IPS DF 6.9 (cell line): ENCODE data around the gene TMTC2.

Experiments used
- DNase-seq: peaks from one replicate; pipeline ENCODE4 v3.0.0-alpha.2; 2013; ENCODE audit warnings: low read depth, low spot score
- H3K27ac ChIP-seq: one replicate; pipeline ENCODE4 v1.5.1; 2013; ENCODE audit warnings: low read length, control low read depth
- H3K27me3 ChIP-seq: 2 replicates; pipeline ENCODE4 v1.6.1; 2013; ENCODE audit warnings: mild to moderate bottlenecking, low read length; ENCODE audit not compliant: control insufficient read depth, insufficient read depth
- H3K36me3 ChIP-seq: 2 replicates; pipeline ENCODE4 v1.6.1; 2013; ENCODE audit warnings: low read length; ENCODE audit not compliant: control insufficient read depth, insufficient read depth
- H3K4me1 ChIP-seq: 2 replicates; pipeline ENCODE4 v1.6.1; 2013; ENCODE audit warnings: low read length; ENCODE audit not compliant: control insufficient read depth, insufficient read depth
- H3K4me3 ChIP-seq: 2 replicates; pipeline ENCODE4 v1.5.1; 2013; ENCODE audit warnings: mild to moderate bottlenecking, low read length
- H3K9me3 ChIP-seq: 2 replicates; pipeline ENCODE4 v1.6.1; 2013; ENCODE audit warnings: low read length, inconsistent platforms; ENCODE audit not compliant: control insufficient read depth, insufficient read depth
- WGBS: extraction: QIAGEN DNeasy Blood & Tissue Kit; methylation state at CpG from one replicate; pipeline ENCODE4 v1.1.7; 2013; ENCODE audit warnings: mixed read lengths, missing lambda C conversion rate; ENCODE audit not compliant: insufficient read length, insufficient coverage; 5-methylcytosine and 5-hydroxymethylcytosine counted together

The TMTC2 gene

DNA sequence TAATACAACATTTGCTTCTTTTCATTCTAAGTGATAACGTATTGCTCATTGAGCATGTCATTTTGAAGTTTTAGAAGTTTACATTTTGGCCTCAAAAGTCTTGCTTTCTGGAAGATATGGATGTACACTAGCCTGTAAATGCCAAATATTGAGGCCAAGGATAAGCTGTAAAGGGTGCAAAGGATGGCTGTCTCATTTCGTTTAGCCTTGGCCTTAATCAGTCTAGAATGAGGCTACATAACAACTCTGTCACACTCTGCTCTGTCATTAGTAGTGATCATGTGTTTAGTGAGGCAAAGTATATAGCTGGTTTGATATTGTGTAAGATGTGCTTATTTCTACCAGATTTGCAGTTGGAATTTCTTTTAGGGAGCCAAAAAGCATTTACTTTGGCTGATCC, 344.5 kb downstream of the TMTC2 start:
- no peaks in the 10 kb centered on the region for H3K27me3 ChIP-seq
- DNase-seq = no peak
- H3K9me3 ChIP-seq = no peaks in the 10 kb centered on the region
- no CpG with 5 or more reads among the region's 2 CpGs for WGBS
- H3K27ac ChIP-seq = no peak overlapping the region
- H3K4me3 ChIP-seq = no peak overlapping the region
- no peaks in the 10 kb centered on the region for H3K36me3 ChIP-seq
- no peaks in the 10 kb centered on the region for H3K4me1 ChIP-seq

DNA sequence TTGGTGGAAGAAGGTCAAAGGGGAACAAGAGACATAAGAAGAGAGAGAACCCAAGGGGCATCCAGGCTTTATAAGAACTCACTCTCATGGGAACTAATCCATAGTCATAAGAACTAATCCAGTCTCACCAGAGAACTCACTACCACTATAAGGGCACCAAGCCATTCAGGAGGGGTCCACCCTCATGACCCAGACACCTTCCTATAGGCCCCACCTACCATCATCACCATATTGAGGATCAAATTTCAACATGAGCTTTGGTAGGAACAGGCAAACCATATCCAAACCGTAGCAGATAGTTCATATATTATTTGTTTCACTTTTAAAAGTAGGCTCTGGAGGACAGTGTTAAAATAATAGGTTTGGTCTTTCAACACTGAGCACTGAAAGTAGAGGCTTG, 350.1 kb downstream of the TMTC2 start:
- Histone ChIP-seq H3K9me3 (no peaks in the 10 kb centered on the region), H3K27ac (no peak overlapping the region), H3K4me1 (no peaks in the 10 kb centered on the region), H3K27me3 (no peaks in the 10 kb centered on the region), H3K4me3 (no peak overlapping the region), H3K36me3 (no peaks in the 10 kb centered on the region)
- no CpG with 5 or more reads among the region's 1 CpG for WGBS
- DNase-seq = no peak

DNA sequence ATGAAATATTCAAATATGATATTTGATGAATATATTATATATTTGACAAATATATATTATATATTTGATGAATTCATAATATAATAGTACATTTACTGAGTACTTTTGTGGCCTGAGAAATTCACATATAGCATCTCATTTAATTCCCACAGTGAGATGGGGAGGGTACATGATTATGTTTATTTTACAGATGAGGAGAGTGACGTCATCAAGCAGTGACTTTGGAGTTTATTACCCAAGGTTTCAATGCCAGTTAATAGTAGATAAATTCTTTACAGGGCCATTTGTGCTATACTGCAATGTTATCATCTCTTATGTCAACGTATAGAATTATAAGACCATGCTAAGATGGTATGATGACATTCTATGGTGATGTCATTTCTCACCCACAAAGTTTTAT, 352.7 kb downstream of the TMTC2 start:
- no CpG with 5 or more reads among the region's 2 CpGs for WGBS
- no peaks in the 10 kb centered on the region for H3K9me3 ChIP-seq
- no peak overlapping the region for H3K4me3 ChIP-seq

DNA sequence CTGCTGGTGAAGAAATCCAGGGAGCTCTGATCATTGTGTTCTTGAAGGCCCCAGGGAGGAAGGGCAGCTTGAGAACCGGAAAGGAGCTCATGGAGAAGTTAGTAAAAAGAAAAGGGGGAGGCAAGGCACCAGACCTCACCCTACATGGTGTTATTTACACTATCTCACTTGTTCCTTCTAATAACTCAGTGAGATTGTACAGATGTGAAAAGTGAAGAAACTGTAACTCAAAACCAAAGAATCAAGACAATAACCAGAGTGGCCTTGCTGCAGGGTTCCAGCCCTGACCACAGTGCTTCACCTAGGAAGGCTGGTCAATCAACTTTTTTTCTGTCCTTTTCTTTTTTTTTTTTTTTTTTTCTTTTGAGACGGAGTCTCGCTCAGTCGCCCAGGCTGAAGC, 353.6 kb downstream of the TMTC2 start:
- no peaks in the 10 kb centered on the region for H3K36me3 ChIP-seq
- DNase-seq = no peak
- no peaks in the 10 kb centered on the region for H3K27me3 ChIP-seq
- H3K4me3 ChIP-seq = no peak overlapping the region
- peaks cover 2% of the 10 kb centered on the region; the same call in 1 of the 2 replicates for H3K4me1 ChIP-seq
- whole genome bisulfite sequencing = no CpG with 5 or more reads among the region's 4 CpGs
- H3K9me3 ChIP-seq = no peaks in the 10 kb centered on the region
- no peak overlapping the region for H3K27ac ChIP-seq

More for the DNA sequence above, 352.7 kb downstream of the TMTC2 start:
- no peaks in the 10 kb centered on the region for H3K27me3 ChIP-seq
- peaks cover 2% of the 10 kb centered on the region; the same call in 1 of the 2 replicates for H3K4me1 ChIP-seq
- H3K27ac ChIP-seq = no peak overlapping the region
- no peak for DNase-seq
- no peaks in the 10 kb centered on the region for H3K36me3 ChIP-seq

DNA sequence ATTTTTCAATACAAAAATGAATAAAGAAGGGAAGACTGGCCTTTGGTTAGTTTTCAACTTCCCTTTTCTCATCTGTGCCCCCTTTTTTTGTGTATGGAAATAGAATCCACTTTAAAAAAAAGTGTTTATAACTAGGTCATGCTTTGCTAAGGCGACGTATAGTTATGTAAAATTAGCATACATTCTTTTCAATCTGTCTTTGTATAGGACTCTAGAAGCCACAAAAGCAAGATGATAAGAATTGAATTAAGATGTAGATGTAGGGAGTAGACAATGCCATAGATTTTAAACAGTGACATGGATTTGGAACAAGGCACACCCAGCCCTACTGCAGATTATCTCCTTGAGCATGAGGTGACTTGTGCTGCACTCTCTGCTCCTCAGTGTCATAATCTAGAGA, 354.3 kb downstream of the TMTC2 start:
- no peak for DNase-seq
- no peak overlapping the region for H3K4me3 ChIP-seq
- H3K36me3 ChIP-seq = no peaks in the 10 kb centered on the region
- H3K27ac ChIP-seq = no peak overlapping the region
- H3K9me3 ChIP-seq = no peaks in the 10 kb centered on the region
- no peaks in the 10 kb centered on the region for H3K27me3 ChIP-seq
- H3K4me1 ChIP-seq = peaks cover 2% of the 10 kb centered on the region; the same call in 1 of the 2 replicates
- WGBS = no CpG with 5 or more reads among the region's 2 CpGs

DNA sequence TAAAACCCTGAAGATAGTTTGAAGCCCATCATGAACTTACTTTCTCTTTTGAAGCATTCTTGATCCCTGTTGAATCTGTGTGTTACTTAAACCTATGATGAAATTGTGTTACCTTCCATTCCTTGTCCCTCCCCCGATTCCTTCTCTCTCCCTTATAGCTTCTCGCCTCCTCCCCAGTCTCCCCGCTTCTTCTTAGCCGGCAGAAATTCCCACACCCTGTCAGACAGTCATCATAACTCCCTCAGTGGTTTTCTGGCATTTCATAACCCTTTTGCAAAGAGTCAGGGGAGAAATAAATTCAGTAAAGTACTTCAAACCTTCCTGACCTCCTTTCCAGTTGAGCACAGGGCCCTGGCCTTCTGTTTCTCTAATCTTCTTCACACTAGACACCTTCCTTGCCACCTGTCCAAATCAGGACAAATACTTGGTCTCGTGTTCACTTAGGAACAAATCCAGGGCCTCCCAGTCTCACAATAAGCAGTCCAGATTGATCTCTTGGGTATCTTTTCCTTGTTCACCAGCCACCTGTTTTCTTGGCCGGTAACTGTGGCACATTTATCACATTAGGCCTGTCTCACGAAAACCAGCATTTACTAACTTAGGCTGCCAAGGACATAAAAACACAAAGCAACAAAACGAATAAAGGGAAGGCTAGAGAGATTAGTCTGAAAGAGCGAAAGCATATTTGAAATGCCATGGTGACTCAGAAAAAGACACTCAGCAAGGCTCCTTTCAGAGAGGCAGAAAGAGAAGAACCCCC, 355.9 kb downstream of the TMTC2 start:
- Histone ChIP-seq H3K4me3 (no peak overlapping the region), H3K27ac (no peak overlapping the region)
- no CpG with 5 or more reads among the region's 9 CpGs for WGBS

DNA sequence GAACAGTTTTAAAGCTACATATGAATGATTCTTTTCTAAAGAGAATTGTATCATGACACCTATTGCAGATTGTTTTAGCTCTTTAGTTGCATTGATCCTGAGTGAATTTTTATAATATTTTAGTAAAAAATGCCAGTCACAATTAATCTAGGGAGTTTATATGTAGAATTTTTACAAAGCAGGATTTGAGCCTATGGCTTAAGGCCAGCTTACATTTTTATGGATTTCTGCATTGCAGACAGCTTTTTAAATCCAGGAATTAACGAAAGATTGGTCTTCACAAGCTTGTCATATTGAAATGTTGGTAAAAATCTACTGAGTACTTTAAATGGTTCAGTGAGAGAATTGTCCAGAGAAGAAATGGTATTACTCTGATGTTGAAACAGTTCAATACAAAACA, 358.0 kb downstream of the TMTC2 start:
- no peaks in the 10 kb centered on the region for H3K9me3 ChIP-seq
- peaks cover 2% of the 10 kb centered on the region; the same call in 1 of the 2 replicates for H3K4me1 ChIP-seq
- H3K36me3 ChIP-seq = no peaks in the 10 kb centered on the region
- no peak for DNase-seq
- WGBS = no CpG with 5 or more reads among the region's 1 CpG
- H3K4me3 ChIP-seq = no peak overlapping the region
- H3K27ac ChIP-seq = no peak overlapping the region
- no peaks in the 10 kb centered on the region for H3K27me3 ChIP-seq

More for the DNA sequence above, 355.9 kb downstream of the TMTC2 start:
- DNase-seq = no peak
- H3K4me1 ChIP-seq = peaks cover 2% of the 10 kb centered on the region; the same call in 1 of the 2 replicates
- H3K27me3 ChIP-seq = no peaks in the 10 kb centered on the region
- H3K36me3 ChIP-seq = no peaks in the 10 kb centered on the region
- H3K9me3 ChIP-seq = no peaks in the 10 kb centered on the region

DNA sequence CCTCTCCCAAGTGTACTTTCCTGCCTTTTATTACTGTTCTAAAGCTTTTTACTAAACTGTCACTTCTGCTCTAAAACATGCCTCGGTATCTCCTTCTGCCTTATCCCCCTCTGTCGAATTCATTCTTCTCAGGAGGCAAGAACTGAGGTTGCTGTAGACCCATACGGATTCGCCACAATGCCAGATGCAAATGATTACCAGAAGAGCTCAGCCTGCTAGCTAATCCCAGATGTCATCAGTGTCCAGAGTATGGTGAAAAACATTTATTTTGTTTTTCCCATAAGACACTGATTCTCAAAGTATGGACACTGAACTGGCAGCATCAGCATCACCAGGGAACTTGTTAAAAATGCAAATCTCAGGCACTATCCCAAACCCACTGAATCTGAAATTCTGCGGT, 359.3 kb downstream of the TMTC2 start:
- DNase-seq = no peak
- H3K4me1 ChIP-seq = peaks cover 2% of the 10 kb centered on the region; the same call in 1 of the 2 replicates
- H3K36me3 ChIP-seq = no peaks in the 10 kb centered on the region
- H3K27ac ChIP-seq = no peak overlapping the region
- no peak overlapping the region for H3K4me3 ChIP-seq
- no peaks in the 10 kb centered on the region for H3K9me3 ChIP-seq
- H3K27me3 ChIP-seq = no peaks in the 10 kb centered on the region
- no CpG with 5 or more reads among the region's 5 CpGs for WGBS

DNA sequence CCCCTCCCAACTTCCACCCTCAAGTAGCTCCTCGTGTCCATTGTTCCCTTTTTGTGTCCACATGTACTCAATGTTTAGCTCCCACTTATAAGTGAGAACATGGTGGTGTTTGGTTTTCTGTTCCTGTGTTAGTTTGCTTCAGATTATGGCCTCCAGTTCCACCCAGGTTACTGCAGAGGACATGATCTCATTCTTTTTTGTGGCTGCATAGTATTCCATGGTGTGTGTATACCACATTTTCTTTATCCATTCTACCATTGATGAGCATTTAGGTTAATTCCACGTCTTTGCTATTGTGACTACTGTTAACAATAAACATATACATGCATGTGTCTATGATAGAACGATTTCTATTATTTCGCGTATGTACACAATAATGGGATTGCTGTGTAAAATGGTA, 362.6 kb downstream of the TMTC2 start:
- DNase-seq = no peak
- Histone ChIP-seq H3K27me3 (no peaks in the 10 kb centered on the region), H3K4me1 (no peaks in the 10 kb centered on the region), H3K9me3 (no peaks in the 10 kb centered on the region), H3K27ac (no peak overlapping the region), H3K36me3 (no peaks in the 10 kb centered on the region), H3K4me3 (no peak overlapping the region)
- WGBS = no CpG with 5 or more reads among the region's 5 CpGs

DNA sequence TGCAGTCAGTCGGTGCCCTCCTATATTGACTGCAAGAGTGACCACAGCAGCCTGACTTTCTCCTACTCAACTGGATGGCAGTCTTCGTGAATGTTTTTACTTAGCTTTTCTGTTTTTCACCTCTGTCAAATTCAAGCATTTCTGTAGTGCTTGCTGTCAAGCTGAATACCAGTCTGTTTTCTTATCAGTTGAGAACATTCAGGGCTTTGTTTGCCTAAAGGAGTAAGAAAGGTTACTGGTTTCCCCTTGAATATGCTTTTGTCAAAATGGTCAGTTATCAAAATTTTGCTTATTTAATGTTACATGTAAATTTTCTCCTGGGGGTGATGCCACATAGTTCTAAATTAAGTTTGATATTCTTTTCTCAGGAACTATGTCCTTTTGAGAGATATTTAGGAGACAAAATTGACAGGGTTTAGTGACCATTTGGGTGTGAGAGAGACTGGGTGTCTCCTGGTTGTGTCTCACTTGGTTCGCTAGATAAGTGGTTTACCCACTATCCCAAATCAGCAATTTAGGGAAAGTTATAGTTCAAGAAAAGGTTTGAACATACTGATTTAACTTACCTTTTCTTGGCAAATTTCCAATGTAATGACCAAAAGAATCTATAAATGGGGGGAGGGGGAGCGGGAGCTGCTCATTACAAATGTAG, 366.3 kb downstream of the TMTC2 start:
- Histone ChIP-seq H3K27ac (no peak overlapping the region), H3K36me3 (no peaks in the 10 kb centered on the region), H3K9me3 (no peaks in the 10 kb centered on the region), H3K4me1 (no peaks in the 10 kb centered on the region), H3K4me3 (no peak overlapping the region), H3K27me3 (no peaks in the 10 kb centered on the region)
- no CpG with 5 or more reads among the region's 4 CpGs for WGBS
- no peak for DNase-seq
